Suprapubic skin (tissue), 3 donors: ENCODE data around the gene SH3PXD2B.

Experiments
- CTCF ChIP-seq, 2 donors: fragments of 200-600 bp in 1 of 2; fragments of 450-650 bp in 1 of 2; sonication (generic) in 1 of 2; IDR thresholded peaks; one replicate each; pipeline ENCODE4 v1.5.1; 2016 to 2019; ENCODE audit warnings: antibody characterized with exemption in 2 of 2, mild to moderate bottlenecking in 1 of 2, moderate library complexity in 1 of 2
- POLR2AphosphoS5 ChIP-seq, 3 donors: sonication (generic); formaldehyde crosslinking; IDR thresholded peaks; one replicate each; pipeline ENCODE4 v1.6.1; 2017; ENCODE audit warnings: antibody characterized with exemption in 3 of 3

- TF ChIP-seq CTCF (IDR thresholded peaks at IDR 0.05) (no peak), POLR2AphosphoS5 (IDR thresholded peaks at IDR 0.05) (no peak)
These were observed 19.1 kb upstream of the SH3PXD2B start for GRCh38 chr5:172473427-172473826.
